ENCODE results near the gene TNFRSF25.
"Not testable (repeated sequence)": the region's sequence is repeated elsewhere in the genome, so short reads cannot be mapped to it uniquely, and the experiment has no call there.

The TNFRSF25 gene

DNA sequence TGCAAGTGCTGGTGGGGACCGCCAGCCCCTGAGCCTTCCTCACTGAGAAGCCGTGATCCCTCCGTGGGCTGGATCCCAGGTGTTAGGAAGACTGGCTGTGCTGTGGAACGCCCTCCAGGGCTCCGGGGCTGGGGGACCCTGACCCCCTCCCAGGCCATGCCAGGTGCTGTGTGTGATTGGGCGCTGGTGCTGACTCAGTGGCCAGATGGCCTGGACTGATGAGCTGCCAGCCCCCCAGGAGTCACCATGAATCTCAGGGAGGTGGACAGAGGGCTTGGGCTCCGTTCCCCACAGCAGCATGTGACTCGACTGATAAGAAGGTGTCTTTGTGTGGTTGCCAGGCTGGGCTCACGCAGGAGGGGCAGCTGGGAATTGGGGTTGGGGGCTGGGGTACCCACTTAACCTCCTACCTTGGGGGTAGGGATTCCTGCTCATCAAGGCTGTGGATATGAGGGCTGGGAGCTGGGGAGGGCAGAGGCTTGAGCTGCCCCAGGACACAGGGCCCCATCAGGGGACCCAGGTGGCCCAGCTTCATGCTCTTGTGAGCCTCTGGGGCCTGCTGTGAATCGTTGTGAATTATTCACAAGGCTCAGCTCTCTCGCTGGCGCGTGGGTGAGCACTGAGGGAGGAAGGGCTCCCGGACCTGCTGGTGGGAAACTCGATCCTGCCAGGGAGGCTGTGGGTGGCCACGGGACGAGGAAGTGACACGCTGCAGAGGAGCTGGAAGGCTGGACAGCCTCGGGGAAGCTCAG lies 36.1 kb downstream of the TNFRSF25 start:
- DNase-seq, result not testable (repeated sequence)

DNA sequence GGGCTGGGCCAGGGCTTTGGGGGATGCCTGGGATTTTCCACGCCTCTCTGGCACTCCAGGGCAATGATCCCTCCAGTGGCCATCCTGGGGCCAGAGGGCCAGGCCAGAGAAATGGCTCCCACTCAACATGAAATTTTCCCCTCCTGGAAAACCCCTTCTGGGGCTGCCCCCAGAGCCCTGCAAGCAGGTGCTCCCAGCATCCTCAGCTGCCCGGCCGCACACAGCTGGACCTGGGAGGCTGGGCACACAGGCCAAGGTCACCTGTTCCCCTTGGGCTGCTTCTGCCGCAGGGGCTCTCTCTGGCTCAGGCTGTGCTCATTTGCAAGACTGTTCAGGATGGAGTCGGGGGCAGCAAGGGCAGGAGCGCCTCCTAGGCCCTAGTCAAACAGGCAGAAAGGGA lies 37.5 kb downstream of the TNFRSF25 start:
- DNase-seq, result not testable (repeated sequence)

DNA sequence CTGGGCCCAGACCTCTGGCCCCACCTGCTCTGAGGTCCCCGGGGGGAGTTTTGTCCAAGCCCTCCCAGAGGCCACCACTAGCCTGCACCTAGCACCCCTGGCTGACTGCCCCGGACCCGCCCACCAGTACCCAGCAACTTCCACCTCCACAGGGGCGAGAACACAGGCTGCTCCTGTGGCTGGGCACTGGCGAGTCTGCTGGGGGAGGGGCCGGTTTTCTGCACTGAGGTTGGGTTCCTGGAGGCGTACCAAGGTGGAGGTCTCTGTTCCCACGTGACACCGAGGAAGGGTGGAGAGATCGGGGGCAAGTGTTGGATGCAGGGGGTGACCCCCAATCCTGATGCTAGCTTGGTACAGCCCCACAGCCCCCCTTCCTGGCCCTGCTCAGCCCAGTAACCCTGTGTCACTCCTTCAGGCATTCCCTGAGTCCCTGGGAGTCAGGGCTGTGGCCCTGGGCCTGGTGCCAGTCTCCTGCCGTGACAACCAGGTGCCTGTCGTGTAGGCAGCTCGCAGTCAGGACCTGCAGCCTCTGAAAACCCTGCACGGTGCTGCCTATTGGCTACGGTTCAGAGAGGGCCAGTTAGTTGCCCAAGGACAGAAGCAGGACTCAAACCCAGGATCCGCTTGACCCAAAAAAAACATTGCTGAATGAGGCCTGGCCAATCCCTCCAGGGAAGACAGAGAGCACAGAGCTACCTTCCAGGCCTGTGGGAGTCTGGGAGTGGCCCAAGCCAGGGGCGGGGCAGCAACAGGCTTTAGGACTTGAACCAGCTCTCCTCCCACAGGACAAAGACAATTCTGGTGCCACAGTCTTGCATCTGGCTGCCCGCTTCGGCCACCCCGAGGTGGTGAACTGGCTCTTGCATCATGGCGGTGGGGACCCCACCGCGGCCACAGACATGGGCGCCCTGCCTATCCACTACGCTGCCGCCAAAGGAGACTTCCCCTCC lies 38.3 kb downstream of the TNFRSF25 start:
- no peak for DNase-seq

DNA sequence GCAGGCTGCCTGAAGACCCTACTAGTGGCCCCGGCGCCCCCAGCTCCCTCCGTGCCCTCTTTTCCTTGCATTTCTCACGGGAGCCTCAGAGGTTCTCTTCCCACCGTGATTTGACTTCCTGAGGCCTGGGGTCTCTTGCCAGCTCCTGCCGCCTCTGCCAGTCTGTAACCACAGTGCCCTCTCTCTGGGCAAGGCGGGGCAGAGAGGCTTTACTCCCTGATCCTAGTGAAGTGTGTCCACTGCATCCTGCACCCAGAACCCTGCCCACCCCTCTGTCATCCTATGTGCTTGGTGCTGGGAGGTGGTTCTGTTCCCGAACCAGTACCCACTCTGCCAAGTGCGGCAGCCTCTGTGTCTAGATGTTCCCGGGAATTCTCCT lies 39.0 kb downstream of the TNFRSF25 start:
- DNase-seq, result no peak

DNA sequence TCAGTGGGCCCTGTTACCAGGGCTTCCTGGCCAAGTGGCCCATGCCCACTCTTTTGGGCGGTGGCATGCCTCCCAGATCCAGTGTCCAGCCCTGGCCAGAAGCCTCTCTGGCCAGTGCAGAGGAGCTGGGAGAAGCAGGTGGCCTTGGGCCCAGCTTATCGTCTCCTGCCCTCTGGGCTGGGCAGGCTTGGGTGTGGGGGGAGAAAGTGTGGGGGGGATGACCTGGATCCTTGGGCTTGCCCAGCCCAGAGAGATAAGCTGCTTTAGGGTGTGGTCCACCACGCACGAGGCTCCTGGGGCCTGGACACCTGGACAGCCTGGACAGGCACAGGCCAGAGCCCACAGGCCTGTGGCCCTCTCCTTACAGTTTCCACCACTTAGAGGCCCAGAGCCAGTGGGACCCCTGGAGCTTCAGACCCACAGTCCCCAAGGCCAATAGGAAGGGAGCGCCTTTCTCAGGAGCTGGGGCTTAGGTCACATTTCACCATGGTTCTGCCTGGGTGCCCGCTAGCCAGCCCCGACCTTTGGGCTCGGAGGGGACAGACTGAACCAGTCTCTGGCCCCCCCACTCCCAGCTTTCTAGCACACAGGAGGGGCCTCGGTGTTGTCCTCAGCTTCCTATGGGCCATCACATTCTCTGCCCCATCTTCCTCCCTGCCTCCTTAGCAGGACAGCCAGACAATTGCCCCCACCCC lies 39.5 kb downstream of the TNFRSF25 start:
- DNase-seq, result no peak

DNA sequence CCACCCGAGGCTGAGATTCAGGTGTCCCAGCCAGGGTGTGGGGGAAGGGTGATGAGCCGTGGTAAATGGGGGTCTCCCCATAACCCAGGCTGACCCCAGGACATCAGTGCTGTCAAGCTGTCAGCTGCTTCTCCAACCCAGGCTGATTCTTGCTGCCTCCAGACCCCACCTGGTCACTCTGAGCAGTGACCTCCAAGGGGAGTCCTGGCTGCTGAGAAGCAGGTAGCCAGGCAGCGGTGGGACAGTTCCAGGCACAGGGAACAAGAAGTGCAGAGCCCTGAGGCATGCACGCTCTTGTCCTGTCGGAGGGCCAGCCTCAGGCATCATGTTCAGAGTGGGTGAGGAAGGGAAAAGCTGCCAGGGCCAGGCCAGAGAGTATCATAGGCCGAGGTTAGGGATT lies 40.3 kb downstream of the TNFRSF25 start:
- DNase-seq, result no peak

DNA sequence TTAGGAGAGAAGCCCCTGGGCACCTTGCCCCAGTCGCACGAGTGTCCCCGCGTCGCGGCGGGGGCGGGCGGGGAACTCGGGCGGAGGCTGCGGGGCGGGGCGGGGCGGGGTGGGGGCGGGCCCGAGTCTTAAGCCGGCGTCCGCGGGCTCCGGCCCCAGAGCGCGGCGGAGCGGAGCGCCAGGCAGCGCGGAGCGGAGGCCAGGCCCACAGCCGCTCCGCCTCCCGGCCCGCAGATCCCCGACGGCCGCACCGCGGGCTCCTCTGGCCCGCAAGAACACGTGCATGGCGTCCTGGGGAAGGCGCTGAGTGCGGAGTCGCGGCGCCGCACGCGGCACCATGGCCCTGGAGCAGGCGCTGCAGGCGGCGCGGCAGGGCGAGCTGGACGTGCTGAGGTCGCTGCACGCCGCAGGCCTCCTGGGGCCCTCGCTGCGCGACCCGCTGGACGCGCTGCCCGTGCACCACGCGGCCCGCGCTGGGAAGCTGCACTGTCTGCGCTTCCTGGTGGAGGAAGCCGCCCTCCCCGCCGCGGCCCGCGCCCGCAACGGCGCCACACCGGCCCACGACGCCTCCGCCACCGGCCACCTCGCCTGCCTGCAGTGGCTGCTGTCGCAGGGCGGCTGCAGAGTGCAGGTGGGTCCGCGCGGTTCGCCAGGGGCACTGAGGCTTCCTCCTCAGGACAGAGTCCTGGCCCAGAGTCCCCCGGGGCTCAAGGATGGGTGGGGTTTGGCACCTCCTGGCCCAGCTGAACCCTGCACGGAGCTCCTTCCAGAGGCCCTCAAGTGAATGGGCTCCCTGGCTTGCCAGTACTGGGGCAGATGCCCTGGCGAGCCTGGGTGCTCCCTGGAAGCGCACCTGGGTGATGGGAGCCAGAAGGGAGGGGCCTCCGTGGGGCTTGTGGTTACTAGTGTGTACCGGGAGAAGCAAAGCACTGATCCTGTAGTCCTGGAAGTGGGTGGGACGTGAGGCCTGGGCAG lies 41.1 kb downstream of the TNFRSF25 start, which contains the start of gene ESPN:
Gene ESPN (plus strand): TSS at position 158 of the 975 bp plus-strand sequence. CDS start 180 bp downstream, at position 338.
- DNase-seq, result no peak

DNA sequence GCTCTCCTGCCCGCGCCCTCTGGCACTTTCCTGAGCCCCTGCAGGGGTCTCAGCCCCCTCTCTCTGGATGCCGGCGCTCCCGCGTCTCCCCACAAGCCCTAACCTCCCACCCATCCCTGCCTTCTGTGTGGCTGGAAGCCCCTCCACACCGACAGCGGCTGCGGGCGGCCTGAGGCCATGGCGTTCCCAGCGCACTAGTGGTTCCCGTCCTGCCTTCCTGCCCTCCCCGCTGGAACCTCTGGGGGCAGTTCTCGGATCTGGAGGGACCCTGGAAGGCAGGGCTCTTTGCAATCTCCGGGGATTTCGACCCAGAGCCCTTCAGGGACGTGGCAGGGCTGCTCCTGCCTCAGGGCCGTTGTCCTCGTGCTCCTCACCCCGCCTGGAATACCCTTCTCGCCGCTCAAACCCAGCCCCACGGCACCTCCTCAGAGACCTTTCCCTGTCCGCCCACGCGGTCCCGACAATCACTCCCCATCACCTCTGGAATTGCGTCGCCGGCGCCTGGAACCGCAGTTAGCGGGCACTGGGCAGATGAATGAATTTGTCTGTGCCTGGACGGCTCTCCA lies 41.9 kb downstream of the TNFRSF25 start:
- DNase-seq, result no peak

DNA sequence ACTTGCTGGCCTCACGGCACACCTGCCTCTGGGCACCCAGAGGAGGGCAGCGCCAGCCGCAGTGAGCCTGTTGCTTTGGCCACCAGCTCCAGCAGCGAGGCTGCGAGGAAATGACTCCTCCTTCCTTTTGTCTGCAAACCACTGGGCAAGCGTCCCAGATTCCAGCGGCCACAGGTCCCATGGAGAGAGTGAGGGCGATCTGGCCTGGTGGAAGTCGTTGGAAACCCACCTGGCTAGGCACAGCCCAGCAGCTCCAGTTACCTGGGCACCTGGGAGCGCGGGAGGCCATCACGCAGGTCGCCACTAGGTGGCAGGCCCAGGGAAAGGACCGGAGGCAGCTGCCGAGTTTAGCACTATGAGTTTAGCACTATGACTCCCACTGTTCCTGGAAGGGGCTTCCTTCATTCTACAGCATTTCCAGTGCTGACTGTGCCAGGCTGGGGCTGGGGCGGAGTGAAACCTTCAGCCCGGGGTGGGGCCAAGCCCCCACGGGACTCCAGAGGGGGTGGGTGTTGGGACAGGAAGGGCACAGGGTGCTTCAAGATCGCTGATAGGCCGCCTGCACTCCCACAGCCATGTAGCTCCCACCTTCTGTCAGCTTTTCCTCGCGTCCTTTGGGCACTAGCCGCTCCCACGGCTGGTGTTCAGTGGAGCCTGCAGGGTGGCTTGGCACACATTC lies 42.5 kb downstream of the TNFRSF25 start:
- DNase-seq, result peak; percentile 76

DNA sequence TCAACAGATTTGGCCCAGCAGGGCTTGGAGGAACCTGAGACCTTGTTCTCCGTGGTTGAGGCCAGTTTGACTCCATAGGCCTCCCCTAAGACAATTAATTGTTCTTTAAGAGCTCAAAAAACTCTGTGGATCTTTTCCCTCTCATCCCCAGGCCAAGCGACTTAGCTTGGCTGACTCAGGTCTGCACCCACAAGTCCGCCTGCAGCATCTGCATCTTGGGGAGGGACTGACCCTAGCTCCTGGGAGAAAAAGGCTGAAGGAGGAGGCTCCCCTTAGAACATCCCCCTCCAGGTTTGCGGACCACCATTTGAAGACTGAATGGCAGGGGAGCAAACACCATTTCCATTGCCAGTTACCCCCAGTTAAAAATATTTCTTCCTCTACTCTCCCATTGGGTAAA lies 44.7 kb downstream of the TNFRSF25 start:
- no peak for DNase-seq

DNA sequence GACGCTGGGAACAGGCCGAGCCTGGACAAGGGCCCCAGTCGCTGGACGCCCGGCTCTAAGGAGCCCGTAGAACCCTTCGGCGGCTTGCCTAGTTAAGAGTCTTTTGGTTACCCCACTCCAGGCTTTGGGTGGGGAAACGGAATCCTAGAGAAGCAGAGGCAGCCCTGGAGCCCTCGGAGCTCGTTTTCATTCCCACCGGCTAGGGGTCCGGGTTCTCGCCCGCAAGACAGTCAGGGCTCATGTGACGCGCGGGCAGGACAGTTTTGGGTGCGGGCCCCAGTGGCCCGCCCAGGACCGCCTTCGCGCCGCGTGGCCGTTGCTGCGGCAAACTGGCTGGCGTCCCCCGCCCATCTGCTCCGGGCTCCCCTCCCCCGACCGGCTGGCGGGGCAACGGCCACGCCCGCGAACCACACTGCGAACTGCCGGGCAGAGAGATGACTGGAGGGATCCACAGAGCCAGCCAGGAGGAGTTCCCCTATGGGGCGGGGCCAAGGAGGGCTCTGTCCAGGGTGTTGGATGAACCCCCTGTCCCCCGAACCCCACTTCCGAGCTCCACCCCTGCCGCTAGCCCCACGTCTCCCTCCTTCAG lies 45.4 kb downstream of the TNFRSF25 start:
- no peak for DNase-seq

DNA sequence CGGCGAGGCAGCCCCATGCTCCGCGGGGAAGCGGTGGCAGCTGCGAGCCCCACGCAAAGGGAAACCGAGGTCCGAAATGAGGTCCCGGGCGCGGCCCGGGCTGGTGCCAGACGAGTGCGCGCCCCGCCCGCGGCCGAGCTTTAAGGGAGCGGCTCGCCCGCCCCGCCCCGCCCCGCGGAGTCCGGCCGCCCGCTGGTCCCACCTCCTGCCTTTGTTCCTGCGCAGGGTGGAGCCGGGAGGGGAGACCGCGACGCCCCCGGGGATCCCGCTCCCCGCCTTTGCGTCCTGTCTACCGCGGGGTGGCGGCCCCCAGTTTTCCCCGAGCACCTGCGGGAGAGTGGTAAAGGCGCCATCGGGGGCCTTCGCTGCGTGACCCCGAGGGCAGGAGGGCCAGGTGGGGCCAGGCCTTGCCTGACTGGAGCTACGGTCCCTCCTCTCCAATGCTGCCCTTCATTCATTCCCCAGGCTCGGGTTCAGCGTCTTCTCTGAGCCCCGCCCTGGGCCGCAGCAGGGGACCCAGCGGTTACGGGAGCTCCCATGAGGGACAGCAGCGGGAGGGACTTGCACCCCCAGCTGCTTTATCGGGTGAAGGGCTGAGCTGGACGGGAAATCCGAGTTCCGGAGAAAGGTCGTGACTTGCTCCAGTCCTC lies 46.0 kb downstream of the TNFRSF25 start, which contains the start of gene HES2:
Gene HES2 (minus strand): TSS at position 116 of the 650 bp plus-strand sequence. CDS start 99 bp downstream, at position 17.
- DNase-seq, result no peak

DNA sequence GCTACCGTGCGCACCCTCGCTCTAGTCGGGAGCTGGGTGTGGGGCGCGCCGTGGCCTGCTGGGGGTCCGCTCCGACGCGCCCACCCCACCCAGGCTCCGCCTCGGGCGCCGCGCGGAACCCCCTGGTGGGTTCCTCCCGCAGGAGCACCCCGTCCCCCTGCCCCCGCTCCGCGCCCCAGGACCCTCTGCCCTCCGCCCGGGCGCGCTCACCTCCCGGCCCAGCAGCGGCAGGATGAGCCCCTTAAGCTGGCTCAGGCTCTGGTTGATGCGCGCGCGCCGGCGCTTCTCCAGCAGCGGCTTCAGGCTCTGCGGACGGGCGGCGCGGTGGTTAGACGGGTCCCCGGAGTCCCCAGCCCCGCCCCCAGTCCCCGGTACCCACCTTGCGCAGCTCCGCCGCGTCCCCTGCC lies 46.6 kb downstream of the TNFRSF25 start:
- DNase-seq, result no peak

DNA sequence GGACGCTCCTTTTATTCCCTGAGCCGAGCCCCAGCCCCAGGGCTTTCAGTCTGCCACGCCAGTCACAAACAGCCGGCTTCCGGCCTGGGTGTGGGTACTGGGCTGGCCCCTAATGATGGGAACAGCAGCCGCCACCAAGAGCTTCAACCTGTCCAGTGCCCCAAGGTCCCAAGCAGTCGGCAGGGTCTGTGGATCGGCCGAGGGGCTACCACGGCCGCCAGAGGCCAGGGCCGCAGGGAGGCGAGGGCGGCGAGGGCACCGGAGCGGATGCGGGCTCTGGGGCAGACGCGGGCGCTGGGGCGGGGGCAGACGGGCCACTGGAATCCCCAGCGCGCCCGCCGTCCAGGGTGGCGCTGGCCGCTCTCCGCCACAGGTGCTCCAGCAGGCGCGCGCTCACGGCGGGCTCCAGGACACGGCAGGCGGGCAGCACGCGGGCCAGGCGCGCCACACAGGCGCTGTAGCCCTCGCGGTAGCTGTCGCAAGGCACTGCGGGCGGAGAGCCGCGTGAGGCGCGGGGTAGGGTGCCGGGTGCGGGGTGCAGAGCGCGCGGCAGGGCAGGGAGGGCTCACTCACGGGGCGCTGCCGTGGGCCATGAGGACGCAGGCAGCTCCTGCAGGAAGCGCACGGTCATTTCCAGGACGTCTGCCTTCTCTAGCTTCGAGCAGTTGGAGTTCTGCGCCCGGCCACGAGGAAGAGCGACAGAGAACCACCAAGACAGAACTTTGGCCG lies 47.1 kb downstream of the TNFRSF25 start:
- no peak for DNase-seq

DNA sequence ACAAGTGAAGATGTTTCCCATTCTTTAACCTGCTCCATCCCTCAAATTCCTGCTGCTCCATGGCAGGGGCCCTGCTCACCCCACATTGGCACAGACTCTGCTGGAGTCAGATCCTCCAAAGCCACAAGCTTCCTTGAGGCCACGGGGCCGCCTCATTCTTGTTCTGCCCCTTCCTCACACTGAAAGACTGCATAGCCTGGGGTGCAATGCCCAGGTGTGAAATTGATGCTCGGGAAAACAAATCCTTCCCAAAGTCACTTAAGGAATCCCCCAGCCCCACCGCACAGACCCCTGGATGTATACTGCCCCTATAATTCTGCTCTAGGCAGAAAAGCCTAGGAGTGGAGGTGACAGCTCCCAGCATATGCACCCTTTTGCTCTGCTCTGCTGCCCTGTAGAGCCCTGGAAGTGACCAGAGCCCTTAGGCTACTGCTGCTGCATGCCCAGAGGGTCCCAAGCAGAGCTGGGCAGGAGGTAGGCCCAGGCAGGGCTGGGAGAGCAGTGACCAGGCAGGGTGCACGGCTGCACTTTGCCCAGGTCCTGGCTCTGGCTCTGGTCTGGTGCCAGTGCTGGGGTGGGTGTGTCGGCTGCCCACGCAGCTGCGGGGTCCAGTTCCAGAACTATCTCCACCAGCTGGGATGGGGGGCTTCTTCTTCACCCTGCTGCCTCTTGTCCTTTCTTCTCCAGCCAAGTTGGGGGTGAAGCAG lies 47.9 kb downstream of the TNFRSF25 start:
- no peak for DNase-seq

DNA sequence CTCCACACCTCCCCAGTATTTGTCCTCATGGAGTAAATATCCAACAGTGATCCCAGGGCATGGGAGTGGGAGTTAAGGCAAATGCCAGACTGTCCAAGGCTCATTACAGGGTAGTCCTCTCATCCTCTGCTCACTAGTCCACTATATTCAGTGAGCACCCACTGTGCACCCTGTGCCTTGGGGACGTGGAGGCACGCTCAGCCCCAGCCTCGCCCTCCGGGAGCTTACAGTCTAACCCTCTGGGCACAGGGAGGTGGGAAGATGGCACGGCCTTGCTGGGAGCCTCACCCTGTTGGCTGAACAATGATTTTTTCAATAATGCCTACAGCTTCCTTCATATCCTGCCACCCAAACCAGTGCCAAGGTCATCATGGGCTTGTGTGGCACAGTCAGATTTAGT lies 49.1 kb downstream of the TNFRSF25 start:
- no peak for DNase-seq

DNA sequence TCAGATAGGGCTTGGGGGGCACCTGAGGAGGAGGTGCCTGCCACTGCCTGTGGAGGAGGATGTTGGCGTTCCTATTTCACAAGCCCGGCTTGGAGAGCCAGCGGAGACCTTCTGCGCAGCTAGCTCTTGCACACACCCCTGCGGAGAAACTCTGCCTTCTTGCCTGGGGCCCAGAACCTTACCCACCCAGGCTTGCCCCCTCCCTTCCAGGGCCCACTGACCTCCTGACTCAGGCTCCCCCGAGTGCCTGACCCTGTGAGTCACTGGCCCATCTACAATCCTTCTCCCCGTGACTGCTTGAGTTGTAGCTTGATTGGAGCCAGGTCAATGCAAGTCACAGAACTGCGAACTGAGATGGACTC lies 49.7 kb downstream of the TNFRSF25 start:
- DNase-seq, result no peak

DNA sequence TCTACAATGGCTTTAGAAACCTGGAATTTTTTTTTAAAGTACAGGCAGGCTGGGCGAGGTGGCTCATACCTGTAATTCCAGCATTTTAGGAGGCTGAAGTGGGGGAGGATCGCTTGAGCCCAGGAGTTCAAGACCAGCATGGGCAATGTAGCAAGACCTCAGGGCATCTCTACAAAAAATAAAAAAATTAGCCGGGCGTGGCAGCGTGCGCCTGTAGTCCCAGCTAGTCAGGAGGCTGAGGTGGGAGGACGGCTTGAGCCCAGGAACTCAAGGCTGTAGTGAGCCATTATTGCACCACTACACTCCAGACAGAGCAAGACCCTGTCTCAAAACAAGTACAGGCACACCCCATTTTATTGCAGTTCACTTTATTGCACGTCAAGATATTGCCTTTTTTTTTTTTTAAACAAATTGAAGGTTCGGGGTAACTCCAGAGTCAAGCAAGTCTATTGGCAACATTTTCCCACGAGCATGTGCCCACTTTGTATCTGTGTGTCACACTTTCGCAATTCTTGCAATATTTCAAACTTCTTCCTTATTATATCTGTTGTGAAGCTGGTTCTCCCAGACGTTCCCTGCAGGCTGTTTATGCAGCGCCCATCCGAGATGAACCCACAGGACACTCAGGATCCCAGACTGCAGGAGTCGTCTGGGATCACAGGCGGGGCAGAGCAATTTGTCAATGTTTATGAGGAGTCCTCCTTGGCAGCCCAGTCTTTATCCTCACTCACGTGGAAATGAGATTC lies 50.9 kb downstream of the TNFRSF25 start:
- no peak for DNase-seq
